Islet precursor cell (in vitro differentiated cells): Measurements from ENCODE around the gene PAPOLB.
A peak's percentile ranks its signal among the peaks of the same experiment; 100 is the strongest.

Source experiments
- DNase-seq: peaks from one replicate; pipeline ENCODE4 v3.0.0-alpha.2; 2018

The PAPOLB gene

DNA sequence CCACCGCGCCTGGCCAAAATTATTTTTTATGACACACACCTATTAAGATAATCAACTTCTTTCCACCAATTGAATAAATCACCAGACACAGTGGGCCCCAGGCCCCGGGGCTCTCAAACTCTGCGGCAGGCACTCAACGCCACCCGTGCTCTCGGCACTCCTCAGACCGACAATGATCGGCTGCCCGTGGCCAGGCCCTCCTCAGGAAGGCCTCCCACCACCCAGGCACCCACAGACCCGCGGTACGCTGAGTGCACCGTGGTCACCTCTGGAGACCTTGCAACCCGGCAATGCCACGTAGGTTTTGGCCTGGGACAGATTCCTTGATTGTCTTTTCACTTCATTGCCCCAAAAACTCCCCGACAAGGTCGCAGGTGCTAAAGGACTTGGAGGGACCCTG, 14.8 kb upstream of the PAPOLB start:
- no peak for DNase-seq

DNA sequence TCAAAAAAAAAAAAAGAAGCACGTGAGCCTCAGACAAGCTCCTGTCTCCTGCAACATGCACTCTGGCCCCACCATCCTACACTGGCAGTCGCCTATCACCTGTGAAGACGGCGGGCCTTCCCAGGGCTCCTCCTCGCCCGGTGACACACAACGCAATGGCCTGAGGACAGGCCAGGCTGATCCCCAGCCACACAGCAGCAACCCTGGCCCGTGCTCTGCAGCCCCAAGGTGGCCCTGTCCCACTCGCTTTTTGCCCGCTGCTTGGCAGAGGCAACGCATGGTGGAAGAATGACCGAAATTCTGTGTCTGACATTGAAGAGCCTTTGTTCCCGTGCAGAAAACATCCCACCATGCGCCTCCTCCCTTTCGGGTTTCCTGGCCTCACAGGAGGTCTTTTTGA, 13.6 kb upstream of the PAPOLB start:
- no peak for DNase-seq

DNA sequence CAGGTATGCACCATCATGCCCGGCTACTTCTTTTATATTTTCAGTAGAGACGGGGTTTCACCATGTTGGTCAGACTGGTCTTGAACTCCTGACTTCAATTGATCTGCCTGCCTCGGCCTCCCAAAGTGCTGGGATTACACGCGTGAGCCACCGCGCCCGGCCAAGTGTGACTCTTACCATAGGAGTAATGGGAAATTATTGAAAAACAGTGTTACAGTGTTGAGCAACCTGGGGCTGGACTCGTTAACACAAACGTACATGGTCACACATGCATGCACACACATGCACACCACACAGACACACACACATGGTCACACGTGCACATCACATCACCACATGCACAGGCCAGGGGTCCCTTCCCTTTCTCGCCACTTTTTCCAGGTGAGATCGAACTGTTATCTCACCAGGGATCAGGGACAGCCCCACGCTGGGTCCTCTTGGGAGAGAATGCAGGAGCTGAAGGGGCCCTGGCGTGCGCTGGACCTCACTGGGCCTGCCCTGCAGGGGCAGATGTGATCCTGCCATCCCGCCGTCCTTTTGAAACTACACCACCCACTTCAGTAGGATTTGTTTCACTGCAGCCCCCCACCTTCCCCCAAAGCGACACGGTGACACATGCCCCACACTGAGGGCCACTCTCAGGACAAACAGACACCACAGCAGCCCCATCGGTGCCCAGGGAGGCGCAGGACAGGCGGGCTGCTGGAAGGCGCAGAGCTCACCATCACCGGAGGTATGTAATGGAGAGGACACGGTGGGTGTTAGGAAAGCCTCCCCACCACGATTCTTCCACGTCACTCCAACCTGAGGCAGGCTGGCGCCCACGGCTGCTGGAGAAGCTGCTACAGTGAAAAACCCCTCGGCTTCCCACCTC, 11.5 kb upstream of the PAPOLB start:
- no peak for DNase-seq

DNA sequence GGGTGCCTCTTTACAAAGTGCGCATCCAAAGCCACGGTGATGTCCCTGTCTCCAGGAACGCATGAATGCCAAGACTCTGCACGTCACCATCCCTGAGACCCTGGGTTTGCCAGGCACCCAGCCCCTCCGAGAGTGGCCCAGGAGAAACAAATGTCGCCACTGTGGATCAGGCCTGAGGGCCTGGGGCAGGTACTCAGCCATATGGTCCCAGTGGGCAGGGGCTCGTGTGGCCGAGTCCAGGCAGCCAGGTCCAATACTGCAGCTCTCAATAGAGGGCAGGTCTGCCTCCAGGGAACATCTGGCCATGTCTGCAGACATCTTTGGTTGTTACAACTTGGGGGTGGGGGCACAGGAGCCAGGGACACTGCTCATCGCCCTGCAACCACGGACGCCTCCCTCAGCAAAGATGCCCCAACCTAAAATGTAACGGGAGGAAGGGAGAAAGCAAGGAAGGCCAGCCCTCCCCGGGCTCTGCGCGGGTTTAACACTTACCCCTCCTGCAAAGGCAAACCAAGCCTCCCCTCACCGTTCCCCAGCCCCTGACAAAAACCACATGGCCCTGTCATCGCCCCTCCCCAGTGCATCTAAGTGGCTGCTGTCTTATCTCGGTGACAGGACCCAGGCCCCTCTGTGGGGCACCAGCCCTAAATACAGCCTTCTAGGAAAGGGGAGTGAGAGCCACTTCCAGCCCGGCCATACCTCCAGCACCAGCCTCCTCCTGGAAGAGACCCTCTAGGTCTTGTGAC, 10.3 kb upstream of the PAPOLB start:
- DNase-seq = peak; percentile 90

DNA sequence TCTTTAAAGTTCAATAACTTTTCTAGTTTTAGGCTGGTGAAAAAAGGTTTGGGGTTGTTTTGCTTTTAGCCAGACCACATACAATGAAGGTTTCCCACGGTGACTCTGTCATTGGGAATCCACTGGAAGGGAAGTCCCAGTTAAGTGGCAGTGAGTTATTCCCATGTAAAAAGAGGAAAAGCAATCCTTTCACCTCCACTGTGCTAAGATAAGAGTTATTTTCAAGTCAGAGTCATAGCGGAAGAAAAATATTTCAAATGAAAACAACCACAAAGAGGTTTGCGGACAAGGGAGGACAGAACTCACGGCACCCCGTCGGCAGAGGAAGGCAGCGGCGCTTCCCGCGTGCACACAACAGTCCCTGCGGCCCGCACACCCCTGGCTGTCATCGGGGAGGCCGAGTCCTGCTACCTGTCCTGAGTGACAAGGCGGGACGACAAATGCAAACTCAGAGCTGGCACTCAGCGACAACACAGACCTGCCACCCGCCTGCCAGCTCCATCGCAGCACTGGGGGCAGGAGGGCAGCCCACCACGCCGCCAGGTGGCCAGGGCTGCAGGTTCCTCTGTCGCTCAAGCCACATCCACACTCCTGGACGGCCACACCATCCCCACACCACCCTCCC, 9.3 kb upstream of the PAPOLB start:
- no peak for DNase-seq

DNA sequence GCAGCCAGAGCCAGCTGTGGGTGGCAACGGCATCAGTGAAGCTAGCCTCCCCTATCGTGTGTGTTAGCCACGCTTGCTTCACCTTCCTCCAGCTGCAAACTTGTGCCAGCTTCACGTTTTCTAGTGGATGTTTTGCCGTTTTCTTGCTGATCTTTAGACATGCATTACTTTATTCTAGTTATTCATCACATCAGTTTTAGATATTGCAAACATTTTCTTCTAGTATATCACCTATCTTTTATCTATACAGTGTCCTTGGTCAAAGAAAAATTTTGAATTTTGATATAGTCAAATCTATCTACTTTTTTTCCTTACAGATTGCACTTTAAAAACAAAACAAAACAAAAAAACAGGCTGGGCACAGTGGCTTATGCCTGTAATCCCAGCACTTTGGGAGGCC, 6.7 kb upstream of the PAPOLB start:
- no peak for DNase-seq

DNA sequence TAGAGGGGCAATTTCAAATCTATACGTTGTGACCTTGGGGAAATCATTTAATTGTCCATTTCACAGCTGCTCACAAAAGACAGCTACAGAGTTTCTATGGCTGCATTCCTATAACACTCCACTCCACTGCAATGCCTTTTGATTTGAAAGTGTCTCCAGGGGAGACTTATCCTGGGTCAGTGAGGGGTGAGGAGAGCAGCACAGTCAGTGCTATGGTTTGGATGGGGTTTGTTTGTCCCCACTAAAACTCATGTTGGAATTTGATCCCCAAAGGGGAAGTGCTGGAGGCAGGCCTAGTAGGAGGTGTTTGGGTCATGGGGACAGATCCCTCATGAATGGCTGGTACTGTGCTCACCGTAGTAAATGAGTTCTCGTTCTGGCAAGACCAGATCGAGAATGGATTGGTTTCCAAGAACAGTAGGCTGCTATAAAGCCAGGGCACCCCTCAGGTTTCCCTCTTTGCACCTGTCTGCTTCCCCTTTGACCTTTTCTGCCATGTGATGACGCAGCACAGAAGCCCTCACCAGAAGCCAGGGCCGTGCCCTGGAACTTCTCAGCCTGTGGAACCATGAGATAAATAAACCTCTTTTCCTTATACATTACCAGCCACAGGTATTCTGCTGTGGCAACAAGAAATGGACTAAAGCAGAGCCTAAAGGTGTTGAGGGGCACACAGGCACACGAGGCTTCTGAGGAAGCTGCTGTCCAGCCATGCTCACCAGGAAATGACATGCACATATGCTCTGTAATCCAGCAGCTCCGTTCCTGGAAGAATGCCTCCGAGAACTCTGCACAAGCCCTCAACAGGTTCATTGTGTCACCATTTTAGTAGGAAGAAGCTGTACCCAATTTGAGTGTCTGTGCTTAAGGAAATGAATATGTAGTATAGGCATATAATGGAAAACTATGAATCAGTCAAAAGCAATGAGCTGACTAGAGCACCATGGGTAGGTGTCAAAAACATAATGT, 5.0 kb upstream of the PAPOLB start:
- no peak for DNase-seq

DNA sequence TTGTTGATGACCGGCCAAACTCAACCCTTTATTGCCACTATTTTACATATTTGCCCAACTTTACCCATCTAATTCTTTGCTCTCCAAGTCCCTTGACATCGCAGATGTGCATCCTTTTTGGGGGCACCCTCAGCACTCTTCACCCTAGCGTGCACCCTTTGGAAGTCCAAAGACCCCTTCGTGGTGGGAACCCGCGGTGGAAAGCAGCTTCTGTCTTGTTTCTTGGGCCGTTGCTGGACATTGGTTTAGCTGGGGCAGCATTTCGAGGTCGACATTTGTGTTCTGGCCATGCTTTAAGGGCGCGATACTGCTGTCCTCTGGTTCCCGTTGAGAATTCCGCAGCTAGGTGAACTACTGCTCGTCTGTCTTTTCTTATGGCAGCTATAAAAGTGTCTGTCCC, 326 bp upstream of the PAPOLB start:
- no peak for DNase-seq

DNA sequence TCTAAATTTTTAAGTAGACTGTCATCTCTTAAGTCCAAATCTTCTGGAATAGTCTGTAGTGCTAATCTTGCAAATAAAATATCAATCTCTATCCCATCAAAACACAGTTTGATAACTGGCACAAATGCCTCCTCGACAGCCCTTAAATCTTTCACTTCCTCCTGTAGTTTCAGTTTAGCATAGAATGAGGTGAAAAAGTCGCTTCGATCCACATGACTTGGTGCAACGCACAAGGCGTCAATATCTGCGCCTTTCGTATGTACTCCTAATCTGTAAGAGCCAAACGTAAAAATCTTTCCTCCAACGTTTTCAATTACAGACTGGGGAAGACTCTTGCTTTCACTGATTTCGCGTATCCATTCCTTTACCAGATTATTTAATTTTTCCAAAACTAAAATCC, 603 bp downstream of the PAPOLB start:
- DNase-seq = no peak

DNA sequence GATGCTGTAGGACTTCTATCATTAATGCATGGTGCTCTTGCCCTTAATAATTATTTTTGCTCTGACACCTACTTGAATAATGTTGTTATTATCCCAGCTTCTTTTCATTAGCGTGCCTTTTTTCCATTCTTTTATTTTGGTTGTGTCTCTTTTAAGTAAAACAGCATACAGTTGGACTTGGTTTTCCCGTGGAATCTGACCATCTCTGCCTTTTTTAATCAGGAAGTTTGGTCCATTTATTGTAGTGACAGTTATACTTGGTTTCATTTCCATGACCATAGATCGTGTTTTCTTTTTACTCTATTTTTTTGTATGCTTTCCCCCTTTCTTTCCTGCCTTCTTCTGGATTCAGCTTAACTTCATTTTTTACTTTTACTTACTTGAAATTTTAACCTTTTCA, 4.6 kb downstream of the PAPOLB start:
- DNase-seq = no peak

DNA sequence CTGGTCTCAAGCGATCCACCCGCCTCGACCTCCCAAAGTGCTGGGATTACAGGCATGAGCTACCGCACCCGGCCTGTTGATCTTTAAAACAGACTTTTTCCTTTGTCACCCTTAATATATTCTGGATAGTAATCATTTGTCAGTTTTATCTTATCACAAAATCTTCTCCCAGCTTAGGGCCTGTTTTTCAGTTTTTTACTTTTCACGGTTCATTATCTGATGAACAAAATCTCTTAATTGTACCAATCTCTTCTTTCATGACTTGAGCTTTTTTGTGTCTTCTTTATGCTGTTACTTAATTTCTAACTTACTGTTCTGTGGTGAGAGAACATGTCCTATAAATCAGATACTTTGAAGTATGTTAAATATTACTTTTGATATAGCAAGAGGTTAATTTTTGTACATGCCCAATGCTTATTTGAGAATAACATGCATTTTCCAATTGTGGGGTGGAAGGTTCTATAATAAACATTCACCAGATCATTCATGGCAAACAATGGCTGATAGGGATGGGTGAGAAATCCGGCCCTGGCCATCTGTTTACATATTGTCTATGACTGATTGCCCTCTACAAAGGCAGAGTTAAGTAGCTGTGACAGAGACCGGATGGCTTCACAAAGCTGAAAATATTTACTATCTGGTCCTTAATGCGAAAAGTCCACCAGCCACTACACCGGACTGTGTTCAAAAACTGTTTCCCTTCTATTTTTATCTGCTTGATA, 5.3 kb downstream of the PAPOLB start:
- DNase-seq = no peak

DNA sequence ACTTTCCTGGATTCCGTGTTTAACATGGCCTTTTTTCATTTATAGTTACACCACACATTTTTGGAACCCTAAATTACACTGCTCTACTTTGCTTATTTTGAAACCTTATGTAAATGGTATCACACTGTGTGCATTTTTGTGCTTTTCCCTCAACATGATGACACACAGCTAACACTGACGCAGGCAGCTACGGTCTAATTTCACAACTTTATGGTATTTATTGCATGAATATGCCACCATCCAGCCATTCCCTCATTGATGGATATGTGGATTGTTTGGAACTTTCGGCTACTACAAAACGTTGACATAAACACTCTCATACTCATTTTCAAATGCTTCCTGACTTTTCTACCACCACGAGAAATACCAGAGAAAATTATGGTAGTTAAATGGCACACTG, 6.9 kb downstream of the PAPOLB start:
- no peak for DNase-seq

DNA sequence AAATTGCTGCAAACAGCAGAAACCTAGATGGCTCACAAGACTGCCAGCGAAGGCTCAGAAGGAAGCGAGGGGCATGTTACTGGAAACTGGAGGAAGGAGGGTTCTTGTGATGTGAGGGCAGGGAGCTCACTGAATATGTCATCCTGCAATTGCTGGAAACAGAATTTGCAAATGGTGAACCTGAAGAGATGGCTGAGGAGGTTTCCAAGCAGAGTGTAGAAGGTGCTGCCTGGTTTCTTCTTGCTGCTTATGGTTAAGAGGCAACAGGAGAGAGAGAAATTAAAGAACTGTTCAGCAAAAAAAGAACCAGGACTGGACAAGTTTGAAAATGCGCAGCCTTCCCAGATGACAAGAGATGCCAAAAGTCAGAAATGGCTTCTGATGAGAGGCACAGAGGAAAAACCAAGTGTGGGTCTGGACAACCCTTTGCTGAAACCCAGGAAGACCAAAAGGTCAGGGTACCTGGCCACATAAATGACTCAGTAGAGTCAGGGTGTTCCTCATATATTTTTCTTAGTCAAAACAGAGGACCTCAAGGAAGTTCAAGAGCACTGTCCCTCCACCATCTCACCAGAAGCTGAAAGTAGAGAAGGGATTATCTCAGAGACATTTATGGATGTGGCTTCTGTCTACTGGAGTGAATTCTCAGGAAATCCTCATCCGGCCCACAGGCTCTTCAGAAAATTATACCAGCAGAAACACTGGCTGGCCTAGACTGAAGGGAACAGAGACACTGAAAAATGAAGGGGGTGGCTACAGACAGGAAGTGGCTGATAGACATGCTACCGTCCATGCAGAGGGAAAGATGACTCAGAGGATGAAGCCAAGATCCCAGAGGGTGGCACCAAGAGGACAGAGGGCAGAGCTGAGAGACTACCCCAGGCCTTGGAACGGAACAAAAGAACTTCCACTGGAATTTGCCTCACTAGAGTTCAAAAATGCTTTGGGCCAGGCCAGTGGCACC, 10.1 kb downstream of the PAPOLB start:
- no peak for DNase-seq

DNA sequence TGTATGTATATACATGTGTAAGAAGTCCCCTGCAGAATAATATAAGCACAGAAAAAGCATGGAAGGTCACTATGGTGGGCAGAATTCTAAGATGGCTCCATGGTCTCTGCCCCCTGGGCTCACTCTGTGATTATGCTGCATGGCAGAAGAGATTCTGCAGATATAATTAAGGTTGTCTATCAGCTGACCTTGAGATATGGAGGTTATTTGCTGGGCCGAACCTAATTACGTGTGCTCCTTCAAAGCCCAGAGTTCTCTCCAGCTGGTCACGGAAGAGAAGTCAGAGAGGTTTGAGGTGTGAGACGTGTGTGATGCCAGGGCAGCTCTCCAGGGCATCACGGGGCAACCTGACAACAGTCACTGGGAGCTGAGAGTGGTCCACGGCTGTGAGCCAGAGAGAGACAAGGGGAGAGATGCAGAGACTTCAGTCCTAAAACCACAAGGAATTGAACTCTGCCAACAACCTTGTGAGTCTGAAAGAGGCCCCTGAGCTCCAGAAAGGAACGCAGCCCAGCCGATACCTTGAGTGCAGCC, 11.5 kb downstream of the PAPOLB start:
- DNase-seq = no peak

DNA sequence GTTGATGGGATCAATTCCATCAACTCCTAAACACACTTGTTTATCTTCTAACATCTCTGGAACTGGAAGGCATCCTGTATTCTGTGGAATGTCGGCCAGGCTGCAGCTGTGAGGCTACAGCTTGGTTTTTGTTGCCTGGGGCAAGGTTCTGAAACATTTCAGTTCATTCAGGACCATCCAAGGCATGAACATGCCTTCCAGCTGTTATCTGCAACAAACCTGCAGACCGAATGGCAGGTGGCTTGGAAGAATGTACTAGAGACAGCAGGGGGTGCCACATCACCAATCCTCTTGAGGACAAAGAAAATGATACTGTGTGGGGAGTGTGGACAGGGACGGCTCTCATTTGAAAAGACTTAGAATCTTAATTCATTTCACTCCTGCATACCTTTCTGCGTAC, 12.4 kb downstream of the PAPOLB start:
- peak; percentile 81 for DNase-seq

DNA sequence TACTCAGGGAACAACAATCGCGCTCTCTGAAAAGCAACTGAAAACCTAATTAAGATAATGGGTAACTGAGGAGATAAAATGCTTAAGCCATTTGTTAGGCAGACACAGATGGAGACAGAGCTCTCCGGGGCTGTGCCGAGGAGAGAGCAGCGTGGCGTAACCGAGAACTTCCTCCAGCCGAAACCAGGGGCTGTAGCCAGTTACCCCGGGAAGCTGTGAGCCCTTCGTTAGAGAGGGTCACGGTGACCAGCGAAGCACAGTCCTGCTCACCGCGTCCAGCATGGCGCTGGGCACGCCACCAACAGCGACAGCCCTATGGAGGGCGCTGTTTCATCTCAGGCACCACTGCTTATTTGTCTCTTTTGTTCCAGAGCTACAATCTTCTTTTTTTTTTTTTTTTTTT, 16.1 kb downstream of the PAPOLB start:
- no peak for DNase-seq

DNA sequence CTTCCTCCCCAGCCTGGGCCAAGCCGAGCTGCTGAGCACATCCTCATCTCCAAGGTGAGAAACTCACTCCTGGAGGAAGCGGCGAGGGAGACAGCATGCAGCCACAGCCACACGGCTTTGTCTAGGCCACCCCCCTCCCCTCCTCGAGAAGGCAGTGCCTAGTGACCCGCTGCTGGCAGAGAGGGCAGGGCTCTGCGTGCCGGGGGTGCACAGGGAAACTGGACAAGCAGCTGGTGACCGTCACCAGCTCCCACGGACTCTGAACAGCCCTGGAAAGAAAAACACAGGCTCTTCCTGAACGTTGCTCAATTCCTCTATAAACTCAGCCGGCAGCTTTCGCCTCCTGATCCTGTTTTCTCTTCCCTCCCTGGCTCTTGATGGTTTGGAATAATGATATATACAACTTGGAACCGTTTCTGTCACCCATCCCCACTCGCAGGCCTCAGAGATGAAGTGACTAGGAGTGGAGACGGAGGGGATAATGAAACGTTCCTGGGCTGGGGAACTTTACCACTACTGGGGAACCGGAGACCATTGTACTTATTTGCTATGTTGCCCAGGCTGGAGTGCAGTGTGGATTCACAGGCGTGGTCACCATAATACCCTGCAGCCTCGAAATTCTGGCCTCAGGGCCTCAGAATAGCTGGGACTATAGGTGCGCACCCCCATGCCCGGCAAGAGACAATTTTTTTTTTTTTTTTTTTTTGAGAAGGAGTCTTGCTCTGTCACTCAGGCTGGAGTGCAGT, 19.3 kb downstream of the PAPOLB start:
- no peak for DNase-seq

DNA sequence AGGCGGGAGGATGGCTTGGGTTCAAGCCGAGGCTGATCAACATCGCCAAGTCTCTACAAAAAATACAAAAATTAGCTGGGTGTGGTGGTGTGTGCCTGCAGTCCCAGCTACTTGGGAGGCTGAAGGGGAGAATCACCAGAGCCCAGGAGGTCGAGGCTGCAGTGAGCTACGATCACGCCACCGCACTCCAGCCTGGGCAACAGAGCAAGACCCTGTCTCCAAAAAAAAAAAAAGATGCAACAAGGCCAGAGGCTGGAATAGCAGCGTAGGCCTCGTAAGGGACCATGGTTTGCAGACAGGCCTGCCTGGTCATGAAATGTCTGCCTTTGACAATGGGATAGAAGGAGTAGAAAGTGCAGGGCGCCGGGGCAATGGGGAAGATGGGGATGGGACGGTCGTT, 20.0 kb downstream of the PAPOLB start:
- DNase-seq = no peak

DNA sequence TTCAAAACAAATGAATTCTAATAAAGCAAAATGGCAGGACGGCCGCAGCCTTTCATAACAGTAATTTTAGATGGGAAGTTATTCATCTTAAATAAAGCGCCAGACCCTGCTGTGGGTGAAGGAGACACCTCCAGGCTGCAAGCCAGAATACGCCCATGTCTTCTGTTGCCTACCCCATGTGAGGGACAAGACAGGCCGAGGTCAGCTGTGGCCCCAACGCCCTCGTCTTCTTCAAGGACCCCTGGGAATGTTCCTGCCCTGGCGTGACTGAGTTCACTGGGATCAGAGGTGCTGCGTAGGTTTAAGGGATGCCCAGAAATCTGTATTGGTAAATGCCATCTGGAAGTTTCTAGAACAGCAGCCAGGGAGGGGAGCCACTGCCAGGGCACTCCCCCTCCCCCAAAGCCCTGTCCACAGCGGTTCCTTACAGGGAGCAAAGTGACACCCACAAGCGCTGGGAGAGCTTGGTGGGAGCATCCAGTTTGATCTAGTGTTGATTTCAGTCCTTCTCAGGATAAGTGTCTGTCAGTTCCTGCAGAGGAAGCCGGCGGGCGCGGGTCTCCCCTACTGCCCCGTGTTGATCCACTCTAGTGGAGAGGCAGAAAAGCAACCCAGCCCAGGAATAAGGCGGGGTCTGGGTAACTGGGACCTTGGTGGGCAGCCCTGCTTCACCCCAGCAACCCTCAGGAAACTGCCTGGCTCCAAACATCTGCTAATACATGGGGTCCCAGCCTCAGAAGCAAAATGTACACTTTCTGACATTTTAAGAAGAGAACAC, 20.6 kb downstream of the PAPOLB start:
- DNase-seq = no peak
